Nephron progenitor cell (in vitro differentiated cells): ENCODE results near the gene TSHZ2.

Source experiments
- DNase-seq: peaks from one replicate; pipeline ENCODE4 v3.0.0; 2021
- H3K27ac Mint-ChIP-seq: 2 replicates; pipeline ENCODE4 v1.8.0; 2021; ENCODE audit warnings: mild to moderate bottlenecking, moderate library complexity, mixed read lengths
- H3K27me3 Mint-ChIP-seq: 2 replicates; pipeline ENCODE4 v1.8.0; 2021; ENCODE audit warnings: mild to moderate bottlenecking, low read depth, mixed read lengths; ENCODE audit not compliant: poor library complexity
- H3K36me3 Mint-ChIP-seq: 2 replicates; pipeline ENCODE4 v1.8.0; 2021; ENCODE audit warnings: low read depth, mixed read lengths
- H3K4me1 Mint-ChIP-seq: 2 replicates; pipeline ENCODE4 v1.8.0; 2021; ENCODE audit warnings: mixed read lengths
- H3K4me3 Mint-ChIP-seq: 2 replicates; pipeline ENCODE4 v1.8.0; 2021; ENCODE audit warnings: mild to moderate bottlenecking, moderate library complexity, mixed read lengths
- H3K9me3 Mint-ChIP-seq: 2 replicates; pipeline ENCODE4 v1.8.0; 2021; ENCODE audit warnings: mild to moderate bottlenecking, moderate library complexity, mixed read lengths
- TF ChIP-seq, protein P1 (sequence below): fragments of 200-600 bp; sonication (generic); IDR thresholded peaks from 2 replicates; pipeline ENCODE4 v1.5.0; 2021; ENCODE audit warnings: antibody characterized with exemption

Gene TSHZ2

DNA sequence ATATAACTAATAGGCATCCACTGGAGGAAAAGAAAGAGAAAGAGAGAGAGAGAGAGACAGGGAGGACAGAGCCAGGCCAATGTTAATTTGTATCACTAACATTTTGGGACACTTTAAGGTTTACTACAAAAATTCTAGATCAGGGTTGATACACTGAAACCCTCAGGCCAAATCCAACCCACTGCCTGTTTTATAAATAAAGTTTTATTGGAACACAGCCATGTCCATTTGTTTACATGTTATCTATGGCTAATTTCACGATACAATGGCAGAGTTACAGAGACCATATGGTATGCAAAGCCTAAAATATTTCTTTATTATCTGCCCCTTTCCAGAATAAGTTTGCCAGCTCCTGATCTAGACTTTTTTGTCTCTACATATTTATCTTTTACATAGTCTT lies 357.6 kb downstream of the TSHZ2 start:
- Mint-ChIP-seq H3K27me3 (peaks cover 3% of the 10 kb centered on the region), H3K4me3 (no peak overlapping the region), H3K4me1 (peaks cover 31% of the 10 kb centered on the region), H3K36me3 (peaks cover 49% of the 10 kb centered on the region), H3K9me3 (peaks cover 6% of the 10 kb centered on the region), H3K27ac (no peak overlapping the region)
- DNase-seq: no peak
- TF ChIP-seq, protein P1, sequence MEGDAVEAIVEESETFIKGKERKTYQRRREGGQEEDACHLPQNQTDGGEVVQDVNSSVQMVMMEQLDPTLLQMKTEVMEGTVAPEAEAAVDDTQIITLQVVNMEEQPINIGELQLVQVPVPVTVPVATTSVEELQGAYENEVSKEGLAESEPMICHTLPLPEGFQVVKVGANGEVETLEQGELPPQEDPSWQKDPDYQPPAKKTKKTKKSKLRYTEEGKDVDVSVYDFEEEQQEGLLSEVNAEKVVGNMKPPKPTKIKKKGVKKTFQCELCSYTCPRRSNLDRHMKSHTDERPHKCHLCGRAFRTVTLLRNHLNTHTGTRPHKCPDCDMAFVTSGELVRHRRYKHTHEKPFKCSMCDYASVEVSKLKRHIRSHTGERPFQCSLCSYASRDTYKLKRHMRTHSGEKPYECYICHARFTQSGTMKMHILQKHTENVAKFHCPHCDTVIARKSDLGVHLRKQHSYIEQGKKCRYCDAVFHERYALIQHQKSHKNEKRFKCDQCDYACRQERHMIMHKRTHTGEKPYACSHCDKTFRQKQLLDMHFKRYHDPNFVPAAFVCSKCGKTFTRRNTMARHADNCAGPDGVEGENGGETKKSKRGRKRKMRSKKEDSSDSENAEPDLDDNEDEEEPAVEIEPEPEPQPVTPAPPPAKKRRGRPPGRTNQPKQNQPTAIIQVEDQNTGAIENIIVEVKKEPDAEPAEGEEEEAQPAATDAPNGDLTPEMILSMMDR: no peak

DNA sequence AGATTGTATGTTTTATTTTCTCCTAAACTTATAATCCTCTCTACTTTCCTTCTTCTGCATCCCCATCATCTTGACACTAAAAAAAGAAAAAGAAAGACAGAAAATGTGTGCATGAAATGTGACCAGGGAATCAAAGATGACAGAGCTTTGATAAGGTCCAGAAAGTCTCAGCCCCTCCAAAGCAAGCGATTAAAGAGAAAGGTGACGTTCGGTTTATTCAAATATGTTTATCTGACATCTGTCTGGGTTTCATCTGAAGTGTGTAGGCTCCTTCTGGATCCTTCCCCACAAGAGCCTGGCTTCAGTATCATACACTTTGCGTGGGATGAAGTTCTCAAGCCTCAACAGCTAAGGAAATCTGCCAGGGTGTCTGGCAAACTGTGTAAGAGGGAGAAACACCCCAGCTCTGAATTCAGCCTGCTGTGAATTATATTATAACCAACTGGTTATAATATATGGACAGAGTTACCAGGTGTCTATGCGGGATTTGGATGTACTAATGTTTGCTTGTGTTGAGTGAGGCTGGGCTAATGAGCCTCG lies 358.5 kb downstream of the TSHZ2 start:
- peak overlapping the region; percentile 73 for H3K27ac Mint-ChIP-seq

DNA sequence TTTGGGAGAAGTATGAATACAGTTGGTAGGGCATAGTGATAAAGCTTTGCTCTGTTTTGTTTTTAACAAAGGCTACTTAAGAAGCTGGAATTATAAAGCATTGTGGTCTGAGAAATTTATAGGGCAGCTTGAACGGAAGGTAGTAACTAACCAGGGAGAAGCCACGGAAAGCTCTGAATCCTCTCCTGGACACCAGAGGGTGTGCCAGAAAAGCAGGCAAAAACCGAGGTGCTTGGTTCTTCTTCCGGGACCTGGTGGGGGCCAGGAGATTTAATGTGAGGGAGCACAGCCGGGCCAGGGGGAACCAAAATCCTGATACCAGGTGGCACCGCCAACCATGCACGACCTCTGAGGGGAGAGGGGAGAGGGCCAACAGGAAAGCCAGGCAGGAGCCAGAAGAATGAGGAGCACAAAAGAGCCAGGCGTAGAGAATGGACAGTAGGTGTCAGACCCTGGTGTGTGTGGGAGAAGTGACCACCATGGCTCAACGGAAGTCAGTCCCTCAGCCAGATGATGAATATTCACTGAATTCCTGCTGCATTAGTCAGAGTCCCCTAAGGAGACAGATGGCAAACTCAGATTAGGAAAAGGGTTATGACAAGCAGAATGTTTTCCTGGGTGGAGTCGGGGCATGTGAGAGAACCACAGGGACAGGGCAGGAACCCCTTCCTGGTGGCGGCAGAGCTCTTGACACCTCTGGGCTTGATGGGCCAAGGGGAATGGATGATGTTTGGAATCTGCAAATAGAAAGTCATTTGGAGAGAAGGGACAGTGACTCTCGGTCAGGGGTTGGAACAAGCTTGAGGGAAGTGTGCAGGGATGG lies 359.2 kb downstream of the TSHZ2 start:
- Mint-ChIP-seq H3K27ac (peak overlapping the region; percentile 73), H3K36me3 (peaks cover 39% of the 10 kb centered on the region), H3K27me3 (peaks cover 3% of the 10 kb centered on the region), H3K9me3 (no peaks in the 10 kb centered on the region), H3K4me3 (no peak overlapping the region), H3K4me1 (peaks cover 31% of the 10 kb centered on the region)
- TF ChIP-seq, protein P1: no peak
- DNase-seq: no peak

More for the DNA sequence above, 358.5 kb downstream of the TSHZ2 start:
- Mint-ChIP-seq H3K9me3 (no peaks in the 10 kb centered on the region), H3K4me3 (no peak overlapping the region), H3K27me3 (peaks cover 3% of the 10 kb centered on the region), H3K4me1 (peaks cover 31% of the 10 kb centered on the region), H3K36me3 (peaks cover 40% of the 10 kb centered on the region)
- DNase-seq: no peak
- TF ChIP-seq, protein P1: no peak

DNA sequence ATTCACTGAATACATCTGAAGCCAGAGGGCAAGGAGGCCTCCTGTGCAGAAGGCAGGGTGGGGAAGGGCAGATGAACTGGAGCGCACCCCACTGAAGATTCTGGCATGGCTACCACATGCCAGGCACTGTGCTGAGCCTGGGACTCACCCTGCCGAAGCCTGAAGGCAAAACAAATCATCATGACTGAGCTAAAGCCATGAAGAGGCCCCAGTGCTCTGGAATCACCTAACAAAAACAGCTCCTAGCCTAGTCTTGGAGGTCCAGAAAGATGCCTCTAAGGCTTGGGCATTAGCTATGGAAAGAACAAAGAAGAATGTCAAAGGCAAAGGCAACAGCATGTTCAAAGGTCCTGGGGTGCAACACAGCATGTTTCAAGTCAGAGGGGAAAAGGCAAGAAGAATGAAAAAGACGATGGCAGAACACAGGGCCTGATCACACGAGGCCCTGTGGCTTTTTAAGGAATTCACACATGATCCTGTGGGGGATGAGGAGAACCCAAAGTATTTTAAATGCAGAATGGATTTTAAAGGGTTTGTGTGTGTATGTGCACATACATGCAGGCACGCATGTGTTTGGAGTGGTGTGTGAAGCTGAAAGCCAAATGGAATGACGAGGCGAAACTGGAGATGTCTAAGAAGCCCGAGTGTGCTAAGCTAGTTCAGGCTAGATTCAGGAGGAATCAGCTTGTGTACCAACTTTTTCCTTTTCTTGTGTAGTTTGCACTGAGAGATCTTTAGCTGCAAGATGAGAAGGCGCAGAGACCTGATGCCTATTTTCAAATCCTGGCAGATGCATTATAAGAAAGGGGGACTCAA lies 360.1 kb downstream of the TSHZ2 start:
- TF ChIP-seq, protein P1: no peak
- H3K4me1 Mint-ChIP-seq: peaks cover 31% of the 10 kb centered on the region
- H3K27ac Mint-ChIP-seq: peak overlapping the region; percentile 78
- H3K4me3 Mint-ChIP-seq: no peak overlapping the region
- peaks cover 39% of the 10 kb centered on the region for H3K36me3 Mint-ChIP-seq
- DNase-seq: no peak
- no peaks in the 10 kb centered on the region for H3K9me3 Mint-ChIP-seq
- peaks cover 3% of the 10 kb centered on the region for H3K27me3 Mint-ChIP-seq

DNA sequence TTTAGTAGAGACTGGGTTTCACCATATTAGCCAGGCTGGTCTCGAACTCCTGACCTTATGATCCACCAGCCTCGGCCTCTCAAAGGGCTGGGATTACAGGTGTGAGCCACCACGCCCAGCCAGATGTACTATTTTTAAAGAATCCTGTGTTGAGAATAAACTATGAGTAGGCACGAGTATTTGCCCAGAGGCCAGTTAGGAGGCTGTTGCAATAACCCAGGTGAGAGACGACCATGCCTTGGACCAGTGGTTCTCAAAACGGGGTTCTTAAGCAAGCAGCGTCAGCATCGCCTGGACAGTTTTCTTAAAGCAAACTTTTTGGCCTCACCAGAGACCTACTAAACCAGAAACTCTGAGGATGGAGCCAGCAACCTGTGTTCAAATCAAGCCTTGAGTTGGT lies 362.7 kb downstream of the TSHZ2 start:
- Mint-ChIP-seq H3K27ac (no peak overlapping the region), H3K9me3 (no peaks in the 10 kb centered on the region), H3K4me3 (no peak overlapping the region), H3K27me3 (peaks cover 3% of the 10 kb centered on the region), H3K4me1 (peaks cover 31% of the 10 kb centered on the region), H3K36me3 (peaks cover 31% of the 10 kb centered on the region)
- TF ChIP-seq, protein P1: no peak
- no peak for DNase-seq
